ENCODE data around the gene MLXIP. TPM values are rescaled to one million over a fixed set of nuclear protein-coding genes. Genes with fewer than 3 reads are reported as not detected.
A peak's percentile ranks its signal among the peaks of the same experiment; 100 is the strongest.

The MLXIP gene
- total and polyA plus RNA-seq, 2 of the 4 experiments (the other 2 are of a cell fraction) = 2.7 to 10.8 TPM

GRCh38 chr12:122072031-122072970, 6.3 kb upstream of the MLXIP start (continued):
- TF ChIP-seq MAFK (IDR thresholded peaks at IDR 0.05; ENCODE audit: low read depth, low read length) = no peak
- no peak for TF ChIP-seq RFX5 (IDR thresholded peaks at IDR 0.05; ENCODE audit: low read depth, low read length)
- TF ChIP-seq SMC3 (IDR thresholded peaks at IDR 0.05; ENCODE audit: low read depth, low read length) = peak; percentile 7; the same call in 1 of the 2 replicates

GRCh38 chr12:122073815-122074214, 4.7 kb upstream of the MLXIP start:
- Histone ChIP-seq H2BK120ac (ENCODE audit: low read depth, low read length) (no peak overlapping the region), H3K9me3 (ENCODE audit: control insufficient read depth, insufficient read depth, low read length) (no peaks in the 10 kb centered on the region), H2BK20ac (ENCODE audit: low read depth, low read length) (0 out of 2 replicates have a peak overlapping the region, but pooled peaks have one; percentile 3), H4K20me1 (ENCODE audit: insufficient read depth, low read length) (no peaks in the 10 kb centered on the region; the same call in 1 of the 2 replicates), H4K91ac (ENCODE audit: insufficient read depth, low read depth, low read length) (no peak overlapping the region), H3K18ac (ENCODE audit: low read depth, low read length) (no peak overlapping the region), H2AK9ac (replicated peaks; ENCODE audit: low read depth, low read length, poor library complexity) (no peak overlapping the region), H3K9me1 (ENCODE audit: insufficient read depth, low read length) (no peaks in the 10 kb centered on the region), H3K27me3 (ENCODE audit: control insufficient read depth, insufficient read depth, low read length) (peaks cover 4% of the 10 kb centered on the region; the same call in 1 of the 2 replicates), H3K56ac (ENCODE audit: extremely low read depth, insufficient read depth, low read length) (no peak overlapping the region), H3K4me2 (ENCODE audit: low read depth, low read length) (no peak overlapping the region), H3K9ac (ENCODE audit: low read depth, low read length) (no peak overlapping the region), H2AK5ac (ENCODE audit: low read depth, low read length) (0 out of 2 replicates have a peak overlapping the region, but pooled peaks have one; percentile 31), H3K36me3 (ENCODE audit: control insufficient read depth, insufficient read depth, low read length) (no peaks in the 10 kb centered on the region), H2BK15ac (ENCODE audit: low read depth, low read length) (no peak overlapping the region), H3K23ac (ENCODE audit: low read depth, low read length) (no peak overlapping the region), H3K14ac (replicated peaks; ENCODE audit: low read depth, low read length) (no peak overlapping the region), H3K79me1 (ENCODE audit: low read depth in 1 of 2, low read length in 2 of 2) (peaks cover 0 to 4% of the 10 kb centered on the region in 2 experiments; a peak in 3 of 4 replicates), H2AFZ (replicated peaks; ENCODE audit: low read length, poor library complexity) (no peak overlapping the region), H4K8ac (ENCODE audit: low read depth in 2 of 2, low read length in 2 of 2) (no peak overlapping the region), H3K4me1 (ENCODE audit: control insufficient read depth, insufficient read depth, low read length) (peaks cover 8% of the 10 kb centered on the region), H3K27ac (ENCODE audit: insufficient read depth, low read length) (no peak overlapping the region), H2BK5ac (ENCODE audit: low read depth, low read length, poor library complexity, severe bottlenecking) (no peak overlapping the region), H4K5ac (ENCODE audit: low read depth, low read length) (no peak overlapping the region), H3K4me3 (ENCODE audit: insufficient read depth, low read depth, low read length) (no peak overlapping the region), H3K4ac (ENCODE audit: low read depth, low read length) (no peak overlapping the region)
- no peak for ATAC-seq (ENCODE audit: low read depth)
- TF ChIP-seq POLR2A (IDR thresholded peaks at IDR 0.05; ENCODE audit: low read depth, low read length) = no peak
- TF ChIP-seq RAD21 (IDR thresholded peaks at IDR 0.05; ENCODE audit: low read length) = no peak
- no peak for TF ChIP-seq RCOR1 (IDR thresholded peaks at IDR 0.05; ENCODE audit: insufficient replicate concordance, low read length)
- no peak for TF ChIP-seq NFE2L2 (IDR thresholded peaks at IDR 0.05; ENCODE audit: low read depth, low read length)
- no peak for TF ChIP-seq RFX5 (IDR thresholded peaks at IDR 0.05; ENCODE audit: low read depth, low read length)
- no peak for TF ChIP-seq FOS (IDR thresholded peaks at IDR 0.05; ENCODE audit: low read depth, low read length)
- no peak for TF ChIP-seq USF2 (IDR thresholded peaks at IDR 0.05; ENCODE audit: low read depth, low read length)
- TF ChIP-seq ELK1 (IDR thresholded peaks at IDR 0.05; ENCODE audit: borderline replicate concordance, low read depth, low read length) = no peak
- TF ChIP-seq CEBPB (IDR thresholded peaks at IDR 0.05; ENCODE audit: low read depth, low read length) = no peak
- DNase-seq = no peak
- CTCF ChIA-PET = interaction anchor here (0.7 kb wide), 1 partner anchor 19 kb away, joined by 5 read pairs; no protein-coding TSS in a partner anchor
- POLR2A ChIA-PET (ENCODE audit: unreplicated experiment) = no interaction called here
- intact Hi-C loops (cut with micrococcal nuclease) (no loop called here), in situ Hi-C loops (cut with MboI; ENCODE audit: low sequenced_read_pairs) (no loop called here), dilution Hi-C loops (cut with HindIII; ENCODE audit: low sequenced_read_pairs, unreplicated experiment) (no loop called here)
- no TSS peak for BruUV-seq (replicated peaks)
- no CpG with 5 or more reads among the region's 1 CpG for WGBS, 2 experiments (ENCODE audit: extremely low coverage in 2 of 2, insufficient read length in 1 of 2)

All from IMR-90 (cell line).